Smooth muscle cell (in vitro differentiated cells): ENCODE results near the gene FCHSD2. TPM values are rescaled to one million over a fixed set of nuclear protein-coding genes. Genes with fewer than 3 reads are reported as not detected.
"Not testable (repeated sequence)": the region's sequence is repeated elsewhere in the genome, so short reads cannot be mapped to it uniquely, and the experiment has no call there.

Experiments used
- DNase-seq: peaks from one replicate; lab custom pipeline; 2025; ENCODE audit not compliant: unreplicated experiment; lab: John Stamatoyannopoulos, UW
- H2AFZ ChIP-seq: fragments of 200-600 bp; sonication (generic); 2 replicates; pipeline ENCODE4 v1.6.0; 2016; ENCODE audit warnings: antibody characterized with exemption, low read depth, mild to moderate bottlenecking
- H3F3A ChIP-seq: fragments of 200-600 bp; sonication (generic); 2 replicates; pipeline ENCODE4 v1.6.0; 2017; ENCODE audit warnings: antibody characterized with exemption, low read depth
- H3K27ac ChIP-seq: fragments of 200-600 bp; sonication (generic); 2 replicates; pipeline ENCODE4 v1.5.1; 2016; ENCODE audit warnings: low read depth, mild to moderate bottlenecking
- H3K27me3 ChIP-seq: fragments of 200-600 bp; sonication (generic); 2 replicates; pipeline ENCODE4 v1.6.1; 2016; ENCODE audit warnings: low read depth, mild to moderate bottlenecking
- H3K36me3 ChIP-seq: fragments of 200-600 bp; sonication (generic); 2 replicates; pipeline ENCODE4 v1.5.1; 2016; ENCODE audit warnings: low read depth
- H3K4me1 ChIP-seq: fragments of 200-600 bp; sonication (generic); 2 replicates; pipeline ENCODE4 v1.5.1; 2016; ENCODE audit warnings: low read depth
- H3K4me2 ChIP-seq: fragments of 200-600 bp; sonication (generic); 2 replicates; pipeline ENCODE4 v1.6.0; 2016; ENCODE audit warnings: mild to moderate bottlenecking
- H3K4me3 ChIP-seq: fragments of 200-600 bp; sonication (generic); 2 replicates; pipeline ENCODE4 v1.5.1; 2016; ENCODE audit warnings: mild to moderate bottlenecking
- H3K79me2 ChIP-seq: fragments of 200-600 bp; sonication (generic); 2 replicates; pipeline ENCODE4 v1.6.0; 2016; ENCODE audit warnings: low read depth, mild to moderate bottlenecking
- H3K9ac ChIP-seq: fragments of 200-600 bp; sonication (generic); 2 replicates; pipeline ENCODE4 v1.6.0; 2016; ENCODE audit warnings: low read depth
- H3K9me3 ChIP-seq: fragments of 200-600 bp; sonication (generic); replicated peaks from 2 replicates; pipeline ENCODE4 v1.5.1; 2016; ENCODE audit warnings: low read depth
- H4K20me1 ChIP-seq: fragments of 200-600 bp; sonication (generic); 2 replicates; pipeline ENCODE4 v1.6.0; 2016; ENCODE audit warnings: low read depth
- CTCF ChIP-seq: fragments of 200-600 bp; sonication (generic); IDR thresholded peaks from 2 replicates; pipeline ENCODE4 v1.5.1; 2017; ENCODE audit warnings: borderline replicate concordance, mild to moderate bottlenecking, antibody characterized with exemption; ENCODE audit not compliant: insufficient read depth, poor library complexity, severe bottlenecking
- WGBS: methylation state at CpG from one replicate; pipeline ENCODE4 v1.1.7; 2016; ENCODE audit warnings: low lambda C conversion rate; 5-methylcytosine and 5-hydroxymethylcytosine counted together
- polyA plus RNA-seq: library from polyadenylated mRNA; unstranded; fragments of >200 nt; fragmentation: Nextera tagmentation; extraction: Ambion mirVana; gene quantifications from 2 replicates; pipeline ENCODE4 v1.2.1, GENCODE V29; 2016
- total RNA-seq: library from RNA; depleted of rRNA; stranded (reverse); fragments of >200 nt; gene quantifications from 2 replicates; pipeline ENCODE4 v1.2.3, GENCODE V29; 2014

The FCHSD2 gene
- total and polyA plus RNA-seq, 2 experiments from 2014 or later: 14.6 to 24.3 TPM

DNA sequence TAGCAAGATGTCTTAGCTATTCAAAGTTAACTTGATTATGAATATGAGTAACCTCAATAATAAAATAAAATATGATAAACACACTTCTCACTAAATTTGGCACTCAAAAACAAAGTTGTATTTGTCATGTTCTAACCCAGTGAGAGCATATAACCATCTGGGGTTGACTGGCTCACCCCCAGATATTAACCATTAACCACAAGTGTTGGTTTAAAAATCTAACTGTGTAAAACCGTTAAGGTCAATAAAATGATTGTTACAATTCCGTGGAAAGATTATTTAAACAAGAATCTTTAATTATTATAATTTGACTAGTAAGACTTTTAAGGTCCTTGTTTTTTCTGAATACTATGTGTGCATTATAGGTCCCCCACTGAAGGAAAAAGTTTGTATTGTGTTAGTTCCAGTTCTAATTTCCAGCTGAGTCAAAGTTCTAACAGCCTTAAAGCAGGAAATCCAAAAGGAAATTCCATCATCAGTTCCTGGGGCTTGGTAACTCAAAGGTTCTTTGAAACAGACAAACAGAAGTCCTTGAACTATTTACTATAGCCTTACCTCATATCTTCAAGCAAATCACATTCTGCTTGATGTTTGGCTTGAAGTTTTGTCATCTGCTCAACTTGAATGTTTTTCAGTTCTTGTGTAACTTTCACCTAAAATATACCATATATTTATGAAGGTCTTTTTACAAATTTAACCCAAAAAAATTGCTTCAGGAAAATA is 2.5 kb downstream of the FCHSD2 start:
- peaks cover 63% of the 10 kb centered on the region for H3K79me2 ChIP-seq
- no peak overlapping the region for H2AFZ ChIP-seq
- DNase-seq: no peak
- H3F3A ChIP-seq: no peaks in the 10 kb centered on the region
- WGBS: 88% methylated on average over 2 of the region's 2 CpGs
- H3K9me3 ChIP-seq: no peaks in the 10 kb centered on the region
- H3K36me3 ChIP-seq: no peaks in the 10 kb centered on the region
- H3K9ac ChIP-seq: peak overlapping the region; percentile 85
- no peaks in the 10 kb centered on the region for H3K27me3 ChIP-seq
- peak overlapping the region; percentile 89 for H3K27ac ChIP-seq
- peaks cover 44% of the 10 kb centered on the region for H4K20me1 ChIP-seq
- H3K4me1 ChIP-seq: peaks cover 27% of the 10 kb centered on the region
- H3K4me2 ChIP-seq: peak overlapping the region; percentile 94
- no peak for TF ChIP-seq CTCF
- peak overlapping the region; percentile 80 for H3K4me3 ChIP-seq

- no peak for TF ChIP-seq CTCF
- Histone ChIP-seq H3K4me1 (peaks cover 16% of the 10 kb centered on the region), H3K4me2 (no peak overlapping the region), H3F3A (no peaks in the 10 kb centered on the region), H2AFZ (no peak overlapping the region), H4K20me1 (peaks cover 52% of the 10 kb centered on the region), H3K27ac (no peak overlapping the region), H3K4me3 (no peak overlapping the region), H3K79me2 (peaks cover 71% of the 10 kb centered on the region), H3K27me3 (no peaks in the 10 kb centered on the region), H3K9ac (no peak overlapping the region), H3K9me3 (no peaks in the 10 kb centered on the region), H3K36me3 (no peaks in the 10 kb centered on the region)
- no peak for DNase-seq
Measured at GRCh38 chr11:73137944-73138274, 4.2 kb downstream of the FCHSD2 start.

DNA sequence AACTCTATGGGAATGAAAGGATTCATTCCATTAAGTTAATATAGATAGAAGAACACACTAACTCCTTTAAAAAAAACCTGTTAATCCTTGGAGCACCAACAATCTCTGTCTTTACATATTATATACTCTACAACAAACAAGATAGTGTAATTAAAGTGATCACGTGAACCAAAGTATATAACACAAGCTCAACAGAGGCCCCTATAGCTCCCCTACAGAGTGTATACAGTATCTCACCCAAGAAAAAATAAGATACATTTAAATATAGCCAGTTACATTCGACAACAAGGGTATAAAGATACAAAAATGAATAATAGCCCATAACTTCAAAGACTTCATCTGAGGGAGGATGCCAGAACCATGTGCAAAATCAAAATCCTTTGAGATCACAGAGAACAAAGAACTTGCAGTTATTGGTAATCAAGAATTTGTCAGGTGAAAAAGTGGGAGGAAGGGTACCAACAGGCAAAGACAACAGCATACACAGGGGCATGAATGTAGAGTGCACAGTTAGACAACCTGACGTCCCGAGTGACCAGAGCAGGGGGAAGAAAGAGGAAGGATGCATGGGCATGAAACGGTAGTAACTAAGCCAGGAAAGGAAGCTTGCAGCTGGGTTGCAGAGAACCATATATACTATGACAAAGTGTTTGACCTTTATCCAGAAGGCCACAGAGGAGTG is 4.7 kb downstream of the FCHSD2 start:
- DNase-seq: no peak
- peaks cover 71% of the 10 kb centered on the region for H3K79me2 ChIP-seq
- H3F3A ChIP-seq: no peaks in the 10 kb centered on the region
- no peaks in the 10 kb centered on the region for H3K36me3 ChIP-seq
- no peak overlapping the region for H2AFZ ChIP-seq
- no peaks in the 10 kb centered on the region for H3K9me3 ChIP-seq
- H3K4me1 ChIP-seq: peaks cover 15% of the 10 kb centered on the region
- TF ChIP-seq CTCF: no peak
- no peak overlapping the region for H3K4me3 ChIP-seq
- H3K4me2 ChIP-seq: no peak overlapping the region
- no peaks in the 10 kb centered on the region for H3K27me3 ChIP-seq
- H3K27ac ChIP-seq: no peak overlapping the region
- peaks cover 55% of the 10 kb centered on the region for H4K20me1 ChIP-seq
- H3K9ac ChIP-seq: no peak overlapping the region
- WGBS: 93% methylated on average over 5 of the region's 5 CpGs

- not testable (repeated sequence) for H3F3A ChIP-seq, DNase-seq, H3K4me3 ChIP-seq, H3K27ac ChIP-seq, H3K4me2 ChIP-seq, H2AFZ ChIP-seq, H3K9me3 ChIP-seq, H3K36me3 ChIP-seq, H3K27me3 ChIP-seq, H3K9ac ChIP-seq
- WGBS: 95% methylated on average over 8 of the region's 8 CpGs
- Histone ChIP-seq H3K79me2 (peaks cover 71% of the 10 kb centered on the region), H3K4me1 (peaks cover 15% of the 10 kb centered on the region), H4K20me1 (peaks cover 60% of the 10 kb centered on the region)
Measured at GRCh38 chr11:73136722-73137121, 5.4 kb downstream of the FCHSD2 start.
